ENCODE measurements around the gene IL17C. TPM values are rescaled to one million over a fixed set of nuclear protein-coding genes. Genes with fewer than 3 reads are reported as not detected.
"Not testable (repeated sequence)": the region's sequence is repeated elsewhere in the genome, so short reads cannot be mapped to it uniquely, and the experiment has no call there.

The IL17C gene
- total and polyA plus RNA-seq, 4 donors: not detected

DNA sequence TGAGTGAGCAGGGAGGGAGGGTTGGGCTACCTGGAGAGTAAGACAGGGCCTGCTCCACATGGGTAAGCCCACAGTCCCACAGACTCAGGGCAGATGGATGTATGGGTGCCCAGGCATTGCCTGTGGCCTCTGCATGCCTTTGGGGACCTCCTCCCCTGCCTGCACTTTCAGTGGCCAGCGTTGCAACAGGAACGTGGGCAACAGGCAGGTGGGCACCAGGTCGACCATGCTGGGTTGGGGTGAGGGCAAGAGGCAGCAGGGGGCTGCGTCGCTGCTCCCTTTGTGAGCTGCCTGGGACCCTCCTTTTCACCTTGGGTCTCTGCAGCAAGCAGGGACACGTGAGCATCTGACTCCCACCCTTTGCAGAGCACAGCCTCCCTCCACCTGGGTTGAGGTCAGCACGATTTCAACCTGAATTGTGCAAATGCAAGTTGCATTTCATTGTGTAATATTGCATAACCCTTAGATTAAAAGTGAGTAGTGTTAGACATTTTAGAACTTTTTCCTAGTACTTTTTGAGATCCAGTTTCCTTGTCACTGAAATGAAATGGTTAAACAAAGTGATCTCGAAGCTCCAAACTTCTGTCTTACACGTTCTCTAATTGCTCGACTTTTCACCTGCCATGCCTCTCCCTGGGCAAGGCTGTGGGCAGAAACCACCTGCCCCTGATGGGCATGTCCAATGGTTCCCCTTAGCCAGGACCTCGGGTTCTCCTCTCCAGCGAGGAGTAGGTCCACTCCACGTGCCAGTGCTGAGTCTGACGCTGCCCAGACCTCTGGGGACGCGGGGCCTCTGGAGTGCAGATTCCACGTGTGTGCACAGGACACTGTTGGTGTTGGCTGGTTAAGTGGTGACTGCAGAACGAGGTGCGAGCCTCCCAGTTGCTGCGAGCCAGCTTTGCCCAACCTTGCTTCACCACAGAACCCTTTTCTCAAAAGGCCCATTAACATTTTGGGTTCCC, 32.9 kb upstream of the IL17C start:
- WGBS: 87% methylated on average over 20 of the region's 20 CpGs
- Histone ChIP-seq H3K9me3 (ENCODE audit: control insufficient read depth in 4 of 4, low read length in 3 of 4) (no peaks in the 10 kb centered on the region), H3K27me3 (ENCODE audit: control insufficient read depth in 4 of 4, insufficient read depth in 4 of 4, low read length in 3 of 4) (no peaks in the 10 kb centered on the region), H3K4me3 (ENCODE audit: low read depth in 1 of 3, low read length in 3 of 3) (no peak overlapping the region), H3K9ac (ENCODE audit: low read depth in 1 of 2, low read length in 2 of 2) (no peak overlapping the region), H3K4me1 (ENCODE audit: control insufficient read depth in 4 of 4, insufficient read depth in 4 of 4, low read length in 3 of 4) (peaks cover 0 to 26% (median 24%) of the 10 kb centered on the region in 4 donors), H3K36me3 (ENCODE audit: control insufficient read depth in 4 of 4, insufficient read depth in 3 of 4, low read depth in 1 of 4, low read length in 3 of 4) (peaks cover 5 to 43% (median 15%) of the 10 kb centered on the region in 4 donors), H3K27ac (ENCODE audit: low read depth in 1 of 2, low read length in 2 of 2) (no peak overlapping the region)
- TF ChIP-seq RXRA (IDR thresholded peaks at IDR 0.05): peak in 1 of 2 donors; percentile 63
- TF ChIP-seq FOXA1 (IDR thresholded peaks at IDR 0.05): no peak
- TF ChIP-seq HNF4A (conservative IDR thresholded peaks at IDR 0.05): peak in 1 of 2 donors; percentile 18
- TF ChIP-seq, protein P1, sequence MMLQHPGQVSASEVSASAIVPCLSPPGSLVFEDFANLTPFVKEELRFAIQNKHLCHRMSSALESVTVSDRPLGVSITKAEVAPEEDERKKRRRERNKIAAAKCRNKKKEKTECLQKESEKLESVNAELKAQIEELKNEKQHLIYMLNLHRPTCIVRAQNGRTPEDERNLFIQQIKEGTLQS (IDR thresholded peaks at IDR 0.05): no peak
- no peak for DNase-seq (ENCODE audit: low spot score)

DNA sequence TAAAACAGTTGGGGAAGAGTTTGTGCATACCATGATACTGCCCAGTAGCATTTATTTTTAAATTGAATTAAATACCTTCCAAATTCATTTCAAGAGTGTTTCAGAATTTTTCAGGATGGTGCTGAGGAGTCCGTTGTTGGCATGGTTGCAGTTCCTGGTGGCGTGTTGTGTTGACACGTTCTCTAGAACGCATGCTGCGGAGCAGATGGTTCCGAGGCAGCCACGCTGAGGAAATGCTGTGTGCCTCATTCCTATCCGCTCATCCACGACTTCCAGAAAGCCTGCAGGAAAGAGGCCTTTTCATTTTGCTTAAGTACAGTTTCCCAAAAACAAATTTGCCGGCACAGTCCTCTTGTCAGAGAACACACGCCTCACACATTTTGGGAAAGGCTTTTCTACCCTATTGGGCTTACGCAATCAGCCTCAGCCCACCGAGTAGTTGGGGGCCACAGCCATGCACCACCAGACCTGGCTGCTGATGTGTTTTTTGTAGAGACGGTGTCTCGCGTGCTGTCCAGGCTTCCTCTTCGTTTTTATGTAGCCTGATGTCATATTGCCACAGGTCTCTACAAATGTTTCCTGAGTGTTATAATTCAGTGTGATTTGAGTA, 32.1 kb upstream of the IL17C start:
- H3K27ac ChIP-seq (ENCODE audit: low read depth in 1 of 2, low read length in 2 of 2): no peak overlapping the region
- peaks cover 4 to 43% (median 16%) of the 10 kb centered on the region in 4 donors for H3K36me3 ChIP-seq (ENCODE audit: control insufficient read depth in 4 of 4, insufficient read depth in 3 of 4, low read depth in 1 of 4, low read length in 3 of 4)
- WGBS: 93% methylated on average over 17 of the region's 17 CpGs
- no peak overlapping the region for H3K4me3 ChIP-seq (ENCODE audit: low read depth in 1 of 3, low read length in 3 of 3)
- no peaks in the 10 kb centered on the region for H3K9me3 ChIP-seq (ENCODE audit: control insufficient read depth in 4 of 4, low read length in 3 of 4)
- no peak overlapping the region for H3K9ac ChIP-seq (ENCODE audit: low read depth in 1 of 2, low read length in 2 of 2)
- peaks cover 0 to 20% (median 18%) of the 10 kb centered on the region in 4 donors for H3K4me1 ChIP-seq (ENCODE audit: control insufficient read depth in 4 of 4, insufficient read depth in 4 of 4, low read length in 3 of 4)
- TF ChIP-seq FOXA1 (IDR thresholded peaks at IDR 0.05) (no peak), YY1 (IDR thresholded peaks at IDR 0.05) (no peak), HNF4G (IDR thresholded peaks at IDR 0.05) (no peak)
- no peaks in the 10 kb centered on the region for H3K27me3 ChIP-seq (ENCODE audit: control insufficient read depth in 4 of 4, insufficient read depth in 4 of 4, low read length in 3 of 4)
- no peak for DNase-seq (ENCODE audit: low spot score)

DNA sequence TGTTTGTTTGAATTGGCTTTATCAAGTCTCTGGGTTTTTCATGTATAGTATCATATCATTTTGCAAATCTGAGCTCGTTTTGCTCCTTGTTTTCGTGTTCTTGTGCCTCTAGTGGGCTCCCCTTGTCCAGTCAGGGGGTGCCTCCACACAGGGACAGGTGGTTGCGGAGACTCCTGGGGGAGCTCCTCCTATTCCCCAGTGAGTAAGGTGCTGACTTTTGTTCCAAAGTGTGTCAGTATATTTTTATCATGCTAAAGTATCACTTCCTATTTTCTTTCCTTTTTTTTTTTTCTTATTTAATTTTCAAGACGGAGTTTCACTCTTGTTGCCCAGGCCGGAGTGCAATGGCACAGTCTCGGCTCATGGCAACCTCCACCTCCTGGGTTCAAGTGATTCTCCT, 30.3 kb upstream of the IL17C start:
- Histone ChIP-seq H3K9me3 (ENCODE audit: control insufficient read depth in 4 of 4, low read length in 3 of 4) (no peaks in the 10 kb centered on the region), H3K9ac (ENCODE audit: low read depth in 1 of 2, low read length in 2 of 2) (no peak overlapping the region), H3K27ac (ENCODE audit: low read depth in 1 of 2, low read length in 2 of 2) (no peak overlapping the region), H3K36me3 (ENCODE audit: control insufficient read depth in 4 of 4, insufficient read depth in 3 of 4, low read depth in 1 of 4, low read length in 3 of 4) (peaks cover 4 to 53% (median 19%) of the 10 kb centered on the region in 4 donors), H3K4me1 (ENCODE audit: control insufficient read depth in 4 of 4, insufficient read depth in 4 of 4, low read length in 3 of 4) (peaks cover 0 to 5% (median 3%) of the 10 kb centered on the region in 4 donors), H3K4me3 (ENCODE audit: low read depth in 1 of 3, low read length in 3 of 3) (no peak overlapping the region), H3K27me3 (ENCODE audit: control insufficient read depth in 4 of 4, insufficient read depth in 4 of 4, low read length in 3 of 4) (no peaks in the 10 kb centered on the region)
- no peak for TF ChIP-seq RXRA (IDR thresholded peaks at IDR 0.05)
- no peak for TF ChIP-seq HNF4A (conservative IDR thresholded peaks at IDR 0.05)
- TF ChIP-seq HNF4G (IDR thresholded peaks at IDR 0.05): no peak
- TF ChIP-seq, protein P1 (IDR thresholded peaks at IDR 0.05): no peak
- TF ChIP-seq GABPA (IDR thresholded peaks at IDR 0.05 in 1 of 2, conservative IDR thresholded peaks at IDR 0.05 in 1 of 2): no peak
- TF ChIP-seq, protein P2, sequence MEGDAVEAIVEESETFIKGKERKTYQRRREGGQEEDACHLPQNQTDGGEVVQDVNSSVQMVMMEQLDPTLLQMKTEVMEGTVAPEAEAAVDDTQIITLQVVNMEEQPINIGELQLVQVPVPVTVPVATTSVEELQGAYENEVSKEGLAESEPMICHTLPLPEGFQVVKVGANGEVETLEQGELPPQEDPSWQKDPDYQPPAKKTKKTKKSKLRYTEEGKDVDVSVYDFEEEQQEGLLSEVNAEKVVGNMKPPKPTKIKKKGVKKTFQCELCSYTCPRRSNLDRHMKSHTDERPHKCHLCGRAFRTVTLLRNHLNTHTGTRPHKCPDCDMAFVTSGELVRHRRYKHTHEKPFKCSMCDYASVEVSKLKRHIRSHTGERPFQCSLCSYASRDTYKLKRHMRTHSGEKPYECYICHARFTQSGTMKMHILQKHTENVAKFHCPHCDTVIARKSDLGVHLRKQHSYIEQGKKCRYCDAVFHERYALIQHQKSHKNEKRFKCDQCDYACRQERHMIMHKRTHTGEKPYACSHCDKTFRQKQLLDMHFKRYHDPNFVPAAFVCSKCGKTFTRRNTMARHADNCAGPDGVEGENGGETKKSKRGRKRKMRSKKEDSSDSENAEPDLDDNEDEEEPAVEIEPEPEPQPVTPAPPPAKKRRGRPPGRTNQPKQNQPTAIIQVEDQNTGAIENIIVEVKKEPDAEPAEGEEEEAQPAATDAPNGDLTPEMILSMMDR (IDR thresholded peaks at IDR 0.05; ENCODE audit: low read depth, low read length, missing input control): no peak
- TF ChIP-seq, protein P3, sequence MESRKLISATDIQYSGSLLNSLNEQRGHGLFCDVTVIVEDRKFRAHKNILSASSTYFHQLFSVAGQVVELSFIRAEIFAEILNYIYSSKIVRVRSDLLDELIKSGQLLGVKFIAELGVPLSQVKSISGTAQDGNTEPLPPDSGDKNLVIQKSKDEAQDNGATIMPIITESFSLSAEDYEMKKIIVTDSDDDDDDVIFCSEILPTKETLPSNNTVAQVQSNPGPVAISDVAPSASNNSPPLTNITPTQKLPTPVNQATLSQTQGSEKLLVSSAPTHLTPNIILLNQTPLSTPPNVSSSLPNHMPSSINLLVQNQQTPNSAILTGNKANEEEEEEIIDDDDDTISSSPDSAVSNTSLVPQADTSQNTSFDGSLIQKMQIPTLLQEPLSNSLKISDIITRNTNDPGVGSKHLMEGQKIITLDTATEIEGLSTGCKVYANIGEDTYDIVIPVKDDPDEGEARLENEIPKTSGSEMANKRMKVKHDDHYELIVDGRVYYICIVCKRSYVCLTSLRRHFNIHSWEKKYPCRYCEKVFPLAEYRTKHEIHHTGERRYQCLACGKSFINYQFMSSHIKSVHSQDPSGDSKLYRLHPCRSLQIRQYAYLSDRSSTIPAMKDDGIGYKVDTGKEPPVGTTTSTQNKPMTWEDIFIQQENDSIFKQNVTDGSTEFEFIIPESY (IDR thresholded peaks at IDR 0.05): no peak
- DNase-seq (ENCODE audit: low spot score): no peak
- WGBS: 88% methylated on average over 6 of the region's 6 CpGs

DNA sequence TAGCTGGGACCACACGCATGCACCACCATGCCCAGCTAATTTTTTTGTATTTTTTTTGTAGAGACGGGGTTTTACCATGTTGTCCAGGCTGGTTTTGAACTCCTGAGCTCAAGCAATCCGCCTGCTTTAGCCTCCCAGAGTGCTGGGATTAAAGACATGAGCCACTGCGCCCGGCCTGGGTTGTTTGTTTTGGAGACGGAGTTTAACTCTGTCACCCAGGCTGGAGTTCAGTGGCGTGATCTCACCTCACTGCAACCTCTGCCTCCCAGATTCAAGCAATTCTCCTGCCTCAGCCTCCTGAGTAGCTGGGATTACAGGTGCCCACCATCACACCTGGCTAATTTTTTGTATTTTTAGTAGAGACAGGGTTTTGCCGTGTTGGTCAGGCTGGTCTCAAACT, 28.9 kb upstream of the IL17C start:
- peaks cover 4 to 56% (median 19%) of the 10 kb centered on the region in 4 donors for H3K36me3 ChIP-seq (ENCODE audit: control insufficient read depth in 4 of 4, insufficient read depth in 3 of 4, low read depth in 1 of 4, low read length in 3 of 4)
- not testable (repeated sequence) for H3K27me3 ChIP-seq (ENCODE audit: control insufficient read depth in 4 of 4, insufficient read depth in 4 of 4, low read length in 3 of 4); DNase-seq (ENCODE audit: low spot score); H3K27ac ChIP-seq (ENCODE audit: low read depth in 1 of 2, low read length in 2 of 2); H3K4me3 ChIP-seq (ENCODE audit: low read depth in 1 of 3, low read length in 3 of 3); H3K4me1 ChIP-seq (ENCODE audit: control insufficient read depth in 4 of 4, insufficient read depth in 4 of 4, low read length in 3 of 4); H3K9me3 ChIP-seq (ENCODE audit: control insufficient read depth in 4 of 4, low read length in 3 of 4); H3K9ac ChIP-seq (ENCODE audit: low read depth in 1 of 2, low read length in 2 of 2)
- 89% methylated on average over 8 of the region's 8 CpGs for WGBS
